Activated T-cell treated with anti-CD3 and anti-CD28 coated beads for 1 hour (primary cell): ENCODE results near the gene CTR9.

Experiments used
- DNase-seq: peaks from one replicate; pipeline ENCODE4 v3.0.0-alpha.2; 2020; ENCODE audit warnings: low read depth

Gene CTR9

GRCh38 chr11:10742460-10743208, 8.4 kb upstream of the CTR9 start:
- peak; percentile 9 for DNase-seq

- DNase-seq = no peak
Observed at GRCh38 chr11:10743354-10744000, 7.6 kb upstream of the CTR9 start.

- DNase-seq = no peak
Observed at GRCh38 chr11:10744206-10744605, 6.8 kb upstream of the CTR9 start.

GRCh38 chr11:10746871-10747270, 4.2 kb upstream of the CTR9 start:
- DNase-seq = no peak

- DNase-seq = no peak
Observed at GRCh38 chr11:10747733-10748132, 3.3 kb upstream of the CTR9 start.

GRCh38 chr11:10749476-10749875, 1.6 kb upstream of the CTR9 start:
- DNase-seq = no peak

GRCh38 chr11:10751581-10751940, 515 bp downstream of the CTR9 start:
- no peak for DNase-seq

GRCh38 chr11:10752061-10752460, 1.0 kb downstream of the CTR9 start:
- DNase-seq = no peak

- no peak for DNase-seq
Observed at GRCh38 chr11:10752486-10752885, 1.4 kb downstream of the CTR9 start.

GRCh38 chr11:10758957-10759356, 7.9 kb downstream of the CTR9 start:
- DNase-seq = no peak

- no peak for DNase-seq
Observed at GRCh38 chr11:10761085-10761698, 10.1 kb downstream of the CTR9 start.

- DNase-seq = no peak
Observed at GRCh38 chr11:10762185-10762584, 11.1 kb downstream of the CTR9 start.

GRCh38 chr11:10762913-10763421, 11.9 kb downstream of the CTR9 start:
- DNase-seq = no peak

- DNase-seq = no peak
Observed at GRCh38 chr11:10763766-10764165, 12.7 kb downstream of the CTR9 start.

GRCh38 chr11:10764412-10764811, 13.4 kb downstream of the CTR9 start:
- DNase-seq = no peak

GRCh38 chr11:10770626-10771254, 19.7 kb downstream of the CTR9 start:
- DNase-seq = no peak

- DNase-seq = no peak
Observed at GRCh38 chr11:10771457-10771856, 20.4 kb downstream of the CTR9 start.

- no peak for DNase-seq
Observed at GRCh38 chr11:10774811-10775210, 23.8 kb downstream of the CTR9 start.

GRCh38 chr11:10777393-10777793, 26.3 kb downstream of the CTR9 start:
- no peak for DNase-seq

GRCh38 chr11:10777806-10778205, 26.8 kb downstream of the CTR9 start:
- no peak for DNase-seq

- DNase-seq = no peak
Observed at GRCh38 chr11:10778217-10778970, 27.3 kb downstream of the CTR9 start.

- no peak for DNase-seq
Observed at GRCh38 chr11:10779086-10779485, 28.0 kb downstream of the CTR9 start.
